Gastroesophageal sphincter (tissue), 3 donors: ENCODE results near the gene SCAMP3.

Experiments used
- EP300 ChIP-seq: sonication (generic); formaldehyde crosslinking; IDR thresholded peaks from one replicate; pipeline ENCODE4 v1.6.1; 2017; ENCODE audit warnings: antibody characterized with exemption, mild to moderate bottlenecking
- POLR2A ChIP-seq, 2 donors: fragments of 450-650 bp; IDR thresholded peaks; one replicate each; pipeline ENCODE4 v1.6.1; 2017; ENCODE audit warnings: antibody characterized with exemption in 2 of 2, mild to moderate bottlenecking in 2 of 2, moderate library complexity in 1 of 2
- POLR2AphosphoS5 ChIP-seq: sonication (generic); formaldehyde crosslinking; IDR thresholded peaks from one replicate; pipeline ENCODE4 v1.6.1; 2017; ENCODE audit warnings: antibody characterized with exemption
- TF ChIP-seq, protein P1 (sequence below), 4 experiments: fragments of 200-600 bp in 2 of 4; fragments of 450-650 bp in 2 of 4; sonication (generic) in 1 of 4; IDR thresholded peaks; one replicate each; pipeline ENCODE4 v1.5.1; 2017 to 2019; ENCODE audit warnings: antibody characterized with exemption in 4 of 4, mild to moderate bottlenecking in 2 of 4, moderate library complexity in 2 of 4

DNA sequence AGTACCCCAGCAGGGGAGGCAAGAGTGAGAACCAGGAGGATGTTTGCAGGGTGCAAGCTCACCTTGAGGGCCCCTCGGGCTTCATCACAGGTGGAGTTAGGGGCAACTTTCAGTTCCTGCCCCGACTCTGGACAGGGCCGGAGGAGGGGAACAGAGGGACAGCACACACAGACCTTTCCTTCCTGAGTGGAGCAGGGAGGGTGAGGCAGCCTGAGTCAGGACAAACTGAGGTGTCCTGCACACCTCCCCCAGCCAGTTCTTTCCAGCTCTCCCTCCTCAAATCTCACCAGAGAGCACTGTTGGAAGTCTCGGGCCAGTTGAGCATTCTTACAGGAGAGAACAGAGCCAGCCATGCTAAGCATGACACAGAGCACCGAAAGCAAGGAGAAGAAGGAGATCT, 8.4 kb downstream of the SCAMP3 start:
- TF ChIP-seq, protein P1, sequence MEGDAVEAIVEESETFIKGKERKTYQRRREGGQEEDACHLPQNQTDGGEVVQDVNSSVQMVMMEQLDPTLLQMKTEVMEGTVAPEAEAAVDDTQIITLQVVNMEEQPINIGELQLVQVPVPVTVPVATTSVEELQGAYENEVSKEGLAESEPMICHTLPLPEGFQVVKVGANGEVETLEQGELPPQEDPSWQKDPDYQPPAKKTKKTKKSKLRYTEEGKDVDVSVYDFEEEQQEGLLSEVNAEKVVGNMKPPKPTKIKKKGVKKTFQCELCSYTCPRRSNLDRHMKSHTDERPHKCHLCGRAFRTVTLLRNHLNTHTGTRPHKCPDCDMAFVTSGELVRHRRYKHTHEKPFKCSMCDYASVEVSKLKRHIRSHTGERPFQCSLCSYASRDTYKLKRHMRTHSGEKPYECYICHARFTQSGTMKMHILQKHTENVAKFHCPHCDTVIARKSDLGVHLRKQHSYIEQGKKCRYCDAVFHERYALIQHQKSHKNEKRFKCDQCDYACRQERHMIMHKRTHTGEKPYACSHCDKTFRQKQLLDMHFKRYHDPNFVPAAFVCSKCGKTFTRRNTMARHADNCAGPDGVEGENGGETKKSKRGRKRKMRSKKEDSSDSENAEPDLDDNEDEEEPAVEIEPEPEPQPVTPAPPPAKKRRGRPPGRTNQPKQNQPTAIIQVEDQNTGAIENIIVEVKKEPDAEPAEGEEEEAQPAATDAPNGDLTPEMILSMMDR (IDR thresholded peaks at IDR 0.05) = no peak
- TF ChIP-seq POLR2A (IDR thresholded peaks at IDR 0.05) (no peak), EP300 (no peak), POLR2AphosphoS5 (no peak)
